Caco-2 (cell line): ENCODE measurements around the gene LRCH3. TPM values are rescaled to one million over a fixed set of nuclear protein-coding genes. Genes with fewer than 3 reads are reported as not detected.

Experiments used
- BruUV-seq: library from RNA; stranded (reverse); fragments of 400-500 nt; replicated peaks from 2 replicates; lab custom pipeline; 2021; lab: Mats Ljungman, UMichigan
- CTCF ChIA-PET: fragments of 300-600 bp; sonication (Branson Sonifier 250); formaldehyde crosslinking; loops from one replicate; lab custom pipeline; 2022; ENCODE audit warnings: antibody characterized with exemption; lab: Charles Lee
- POLR2A ChIA-PET: fragments of 300-600 bp; sonication (Branson Sonifier 250); formaldehyde crosslinking; loops from one replicate; lab custom pipeline; 2022; ENCODE audit warnings: antibody characterized with exemption; lab: Charles Lee
- DNase-seq, 2 experiments: peaks; one replicate each; pipeline versions ENCODE4 v3.0.0 to v3.0.0-alpha.2; 2020 to 2022
- H3K27me3 ChIP-seq: replicated peaks from 2 replicates; pipeline ENCODE4 v1.6.0; 2011; ENCODE audit warnings: low read length; ENCODE audit not compliant: control insufficient read depth, insufficient read depth
- H3K36me3 ChIP-seq: 2 replicates; pipeline ENCODE4 v1.5.1; 2011; ENCODE audit warnings: low read length; ENCODE audit not compliant: control insufficient read depth, insufficient read depth
- H3K4me1 ChIP-seq: fragments of 250-450 bp; sonication (Bioruptor Pico); 2 replicates; pipeline ENCODE4 v1.5.1; 2020; ENCODE audit warnings: mild to moderate bottlenecking
- H3K4me3 ChIP-seq: 2 replicates; pipeline ENCODE4 v1.5.1; 2011; ENCODE audit warnings: low read depth, mild to moderate bottlenecking, control low read depth, low read length
- H3K9me3 ChIP-seq: fragments of 250-450 bp; sonication (Bioruptor Pico); 2 replicates; pipeline ENCODE4 v1.5.1; 2020; ENCODE audit warnings: mild to moderate bottlenecking, moderate library complexity
- H3K27ac Mint-ChIP-seq: one replicate; pipeline ENCODE4 v1.8.0; 2022; ENCODE audit warnings: mixed read lengths; ENCODE audit not compliant: unreplicated experiment
- H3K27me3 Mint-ChIP-seq: one replicate; pipeline ENCODE4 v1.8.0; 2022; ENCODE audit warnings: mixed read lengths; ENCODE audit not compliant: insufficient read depth, unreplicated experiment
- H3K36me3 Mint-ChIP-seq: one replicate; pipeline ENCODE4 v1.8.0; 2022; ENCODE audit warnings: mild to moderate bottlenecking, mixed read lengths; ENCODE audit not compliant: insufficient read depth, unreplicated experiment
- H3K4me1 Mint-ChIP-seq: one replicate; pipeline ENCODE4 v1.8.0; 2022; ENCODE audit warnings: low read depth, mixed read lengths; ENCODE audit not compliant: unreplicated experiment
- H3K4me3 Mint-ChIP-seq: one replicate; pipeline ENCODE4 v1.8.0; 2022; ENCODE audit warnings: mild to moderate bottlenecking, moderate library complexity, mixed read lengths; ENCODE audit not compliant: unreplicated experiment
- H3K9me3 Mint-ChIP-seq: one replicate; pipeline ENCODE4 v1.8.0; 2022; ENCODE audit warnings: mixed read lengths; ENCODE audit not compliant: unreplicated experiment
- CTCF ChIP-seq, 2 experiments: fragments of 200-600 bp in 1 of 2; IDR thresholded peaks; 1 replicate in 1 of 2; 2 replicates in 1 of 2; pipeline versions ENCODE4 v1.5.1 to v1.8.0; 2011 to 2022; ENCODE audit warnings: antibody characterized with exemption in 1 of 2, control low read depth in 1 of 2, inconsistent platforms in 1 of 2, low read depth in 1 of 2, low read length in 1 of 2, mild to moderate bottlenecking in 1 of 2, moderate library complexity in 1 of 2; ENCODE audit not compliant: insufficient read depth in 1 of 2, severe bottlenecking in 1 of 2, unreplicated experiment in 1 of 2
- intact Hi-C: fragments of 100-400 bp; cut with micrococcal nuclease; formaldehyde crosslinking; loops from one replicate; pipeline ENCODE4 v1.10.0; 2022; ENCODE audit not compliant: unreplicated experiment
- total RNA-seq: library from RNA; stranded (reverse); gene quantifications from 2 replicates; pipeline ENCODE4 v1.2.3, GENCODE V29; 2022

LRCH3 gene
- total RNA-seq, 1 experiment from 2014 or later: 38.7 TPM

- no peaks in the 10 kb centered on the region for H3K27me3 ChIP-seq
- Mint-ChIP-seq H3K4me1 (no peaks in the 10 kb centered on the region), H3K9me3 (no peaks in the 10 kb centered on the region), H3K27me3 (no peaks in the 10 kb centered on the region), H3K36me3 (peaks cover 59% of the 10 kb centered on the region), H3K4me3 (no peak overlapping the region), H3K27ac (no peak overlapping the region)
- POLR2A ChIA-PET: interaction anchor here (0.7 kb wide), 1 partner anchor 105 kb away, joined by 5 read pairs; no protein-coding TSS in a partner anchor
- H3K4me3 ChIP-seq: no peak overlapping the region
- TF ChIP-seq CTCF (IDR thresholded peaks at IDR 0.05; ENCODE audit: insufficient read depth in 1 of 2, low read depth in 1 of 2, low read length in 1 of 2, severe bottlenecking in 1 of 2, unreplicated experiment in 1 of 2): no peak
- no peaks in the 10 kb centered on the region for H3K4me1 ChIP-seq
- H3K9me3 ChIP-seq: no peaks in the 10 kb centered on the region
- CTCF ChIA-PET: interaction anchor here (0.6 kb wide), 1 partner anchor 37 kb away, joined by 3 read pairs; no protein-coding TSS in a partner anchor
- H3K36me3 ChIP-seq: 0 out of 2 replicates have a peak, but pooled peaks cover 1% of the 10 kb centered on the region
- no TSS peak for BruUV-seq
- intact Hi-C loops: no loop called here
- DNase-seq: no peak
Measured at GRCh38 chr3:197847866-197848401, 56.9 kb downstream of the LRCH3 start.

GRCh38 chr3:197854596-197855343, 63.7 kb downstream of the LRCH3 start:
- peak overlapping the region; percentile 76 for H3K27ac Mint-ChIP-seq
- intact Hi-C loops: no loop called here
- peak in 1 of 2 experiments; percentile 57 for DNase-seq
- no peak overlapping the region for H3K4me3 Mint-ChIP-seq
- H3K27me3 ChIP-seq: no peaks in the 10 kb centered on the region
- H3K9me3 ChIP-seq: no peaks in the 10 kb centered on the region
- H3K4me3 ChIP-seq: no peak overlapping the region
- H3K4me1 Mint-ChIP-seq: peaks cover 8% of the 10 kb centered on the region
- H3K27me3 Mint-ChIP-seq: no peaks in the 10 kb centered on the region
- H3K4me1 ChIP-seq: 0 out of 2 replicates have a peak, but pooled peaks cover 7% of the 10 kb centered on the region
- H3K36me3 Mint-ChIP-seq: peaks cover 39% of the 10 kb centered on the region
- BruUV-seq: no TSS peak
- POLR2A ChIA-PET: no interaction called here
- CTCF ChIA-PET: no interaction called here
- H3K36me3 ChIP-seq: no peaks in the 10 kb centered on the region; the same call in 1 of the 2 replicates
- no peak for TF ChIP-seq CTCF (IDR thresholded peaks at IDR 0.05; ENCODE audit: insufficient read depth in 1 of 2, low read depth in 1 of 2, low read length in 1 of 2, severe bottlenecking in 1 of 2, unreplicated experiment in 1 of 2)
- no peaks in the 10 kb centered on the region for H3K9me3 Mint-ChIP-seq

GRCh38 chr3:197855571-197855970, 64.5 kb downstream of the LRCH3 start:
- H3K4me1 ChIP-seq: 0 out of 2 replicates have a peak, but pooled peaks cover 7% of the 10 kb centered on the region
- intact Hi-C loops: no loop called here
- peaks cover 31% of the 10 kb centered on the region for H3K36me3 Mint-ChIP-seq
- H3K36me3 ChIP-seq: no peaks in the 10 kb centered on the region; the same call in 1 of the 2 replicates
- H3K9me3 Mint-ChIP-seq: no peaks in the 10 kb centered on the region
- H3K4me3 ChIP-seq: no peak overlapping the region
- peak overlapping the region; percentile 76 for H3K27ac Mint-ChIP-seq
- H3K4me3 Mint-ChIP-seq: no peak overlapping the region
- H3K4me1 Mint-ChIP-seq: peaks cover 8% of the 10 kb centered on the region
- H3K9me3 ChIP-seq: no peaks in the 10 kb centered on the region
- no peak for DNase-seq
- H3K27me3 ChIP-seq: no peaks in the 10 kb centered on the region
- TF ChIP-seq CTCF (IDR thresholded peaks at IDR 0.05; ENCODE audit: insufficient read depth in 1 of 2, low read depth in 1 of 2, low read length in 1 of 2, severe bottlenecking in 1 of 2, unreplicated experiment in 1 of 2): no peak
- ChIA-PET POLR2A (no interaction called here), CTCF (no interaction called here)
- no peaks in the 10 kb centered on the region for H3K27me3 Mint-ChIP-seq
- BruUV-seq: no TSS peak
